Islet of Langerhans (tissue), 1 donor: ENCODE data around the gene ACOX3.
"Not testable (repeated sequence)": the region's sequence is repeated elsewhere in the genome, so short reads cannot be mapped to it uniquely, and the experiment has no call there.

Experiments
- FAIRE-seq: peaks from one replicate; lab custom pipeline; 2011; peaks lifted over from hg19 to GRCh38; lab: Jason Lieb, UNC

Gene ACOX3

GRCh38 chr4:8433136-8433535, 7.4 kb downstream of the ACOX3 start:
- no peak for FAIRE-seq

- FAIRE-seq, result no peak
These were observed 9.0 kb downstream of the ACOX3 start for GRCh38 chr4:8431553-8431952.

DNA sequence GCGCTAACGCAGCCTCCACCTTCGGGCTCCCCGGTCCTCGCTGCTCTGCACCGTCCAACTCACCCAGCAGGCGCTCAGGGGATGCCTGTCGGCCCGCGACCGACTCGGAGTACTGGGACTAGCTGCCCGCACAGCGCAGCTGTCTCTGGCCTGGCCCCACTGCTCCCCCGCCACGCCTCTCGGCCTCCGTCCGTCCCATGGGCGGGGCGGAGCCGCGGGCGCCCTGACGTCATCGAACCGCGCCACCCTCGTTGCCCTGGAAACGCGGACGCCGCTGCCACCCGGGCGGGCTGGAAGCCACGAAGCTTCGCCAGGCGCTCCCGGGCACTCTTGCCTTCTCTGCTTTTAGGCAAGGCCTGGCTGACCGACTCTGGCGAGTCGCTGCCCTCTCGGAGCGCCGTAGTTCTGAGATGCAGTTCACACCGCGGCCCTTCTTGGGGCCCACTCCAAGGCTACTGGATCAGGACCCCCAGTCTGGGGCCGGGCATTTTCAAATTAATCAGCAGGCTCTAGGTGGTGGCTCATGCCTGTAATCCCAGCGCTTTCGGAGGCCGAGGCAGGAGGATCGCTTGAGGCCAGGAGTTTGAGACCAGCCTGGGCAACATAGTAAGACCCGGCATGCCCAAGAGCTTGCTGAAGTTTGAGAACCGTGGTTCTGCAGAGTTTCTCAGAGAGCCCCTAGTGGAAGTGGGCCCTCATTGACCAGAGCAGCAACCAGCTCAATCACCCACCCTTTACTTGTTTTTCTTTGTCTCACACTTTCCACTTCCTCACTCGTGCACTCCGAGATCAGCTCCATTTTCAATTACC, 12.0 kb downstream of the ACOX3 start:
- no peak for FAIRE-seq

DNA sequence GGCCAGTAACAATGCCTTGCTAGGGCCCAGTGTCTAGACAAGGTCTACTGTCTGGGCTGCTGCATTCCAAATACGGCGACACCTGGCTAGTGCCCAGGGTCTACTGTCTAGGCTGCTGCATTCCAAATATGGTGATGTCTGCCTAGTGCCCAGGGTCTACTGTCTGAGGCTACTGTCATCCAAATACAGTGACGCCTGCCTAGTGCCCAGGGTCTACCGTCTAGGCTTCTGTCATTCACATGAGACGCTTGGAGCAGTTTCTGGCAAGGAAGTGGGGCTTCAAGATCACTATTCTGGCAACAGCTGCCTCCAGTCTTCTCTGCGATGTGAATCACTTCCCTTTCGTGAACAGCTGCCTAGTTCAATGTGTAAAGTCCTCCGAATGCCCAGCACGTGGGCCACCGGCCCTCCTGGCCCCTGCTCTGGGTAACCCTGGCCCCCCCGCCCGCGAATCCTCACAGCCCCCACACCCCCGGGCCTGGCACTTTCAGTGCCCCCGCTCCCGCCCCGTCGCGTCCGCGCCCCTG, 12.7 kb downstream of the ACOX3 start:
- FAIRE-seq, result no peak

DNA sequence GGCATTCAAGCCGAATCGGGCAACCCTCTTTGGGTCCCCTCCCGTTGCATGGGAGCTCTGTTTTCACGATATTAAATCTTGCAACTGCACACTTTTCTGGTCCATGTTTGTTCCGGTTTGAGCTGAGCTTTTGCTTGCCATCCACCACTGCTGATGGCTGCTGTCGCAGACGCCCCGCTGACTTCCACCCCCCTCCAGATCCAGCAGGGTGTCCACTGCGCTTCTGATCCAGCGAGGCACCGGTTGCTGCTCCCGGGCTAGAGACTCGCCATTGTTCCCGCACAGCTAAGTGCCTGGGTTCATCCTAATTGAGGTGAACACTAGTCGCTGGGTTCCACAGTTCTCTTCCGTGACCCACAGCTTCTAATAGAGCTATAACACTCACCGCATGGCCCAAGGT, 13.3 kb downstream of the ACOX3 start:
- no peak for FAIRE-seq

DNA sequence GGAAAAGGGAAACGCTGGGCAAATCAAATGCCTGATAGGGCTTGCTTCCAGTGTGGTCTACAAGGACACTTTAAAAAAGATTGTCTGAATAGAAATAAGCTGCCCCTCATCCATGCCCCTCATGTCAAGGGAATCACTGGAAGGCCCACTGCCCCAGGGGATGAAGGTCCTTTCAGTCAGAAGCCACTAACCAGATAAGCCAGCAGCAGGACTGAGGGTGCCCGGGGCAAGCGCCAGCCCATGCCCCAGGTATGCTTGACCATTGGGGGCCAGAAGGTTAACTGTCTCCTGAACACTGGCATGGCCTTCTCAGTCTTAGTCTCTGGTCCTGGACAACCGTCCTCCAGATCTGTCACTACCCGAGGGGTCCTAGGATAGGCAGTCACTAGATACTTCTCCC, 17.7 kb downstream of the ACOX3 start:
- FAIRE-seq, result no peak

- no peak for FAIRE-seq
These were observed 18.2 kb downstream of the ACOX3 start for GRCh38 chr4:8422327-8422726.

DNA sequence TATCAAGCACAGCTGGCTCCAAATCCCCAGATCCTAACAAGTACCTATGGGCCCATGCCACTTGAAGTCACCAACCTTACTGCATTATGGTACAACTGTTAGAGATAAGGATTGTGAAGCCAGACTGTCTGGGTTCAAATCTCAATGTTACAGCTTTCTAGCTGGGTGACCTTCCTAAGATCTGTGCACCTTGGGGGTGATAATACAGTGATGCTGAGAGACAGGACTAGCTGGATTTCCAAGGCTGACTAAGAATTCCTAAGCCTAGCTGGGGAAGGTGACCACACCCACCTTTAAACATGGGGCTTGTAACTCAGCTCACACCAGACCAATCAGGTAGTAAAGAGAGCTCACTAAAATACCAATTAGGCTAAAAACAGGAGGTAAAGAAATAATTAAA, 20.4 kb downstream of the ACOX3 start:
- not testable (repeated sequence) for FAIRE-seq

DNA sequence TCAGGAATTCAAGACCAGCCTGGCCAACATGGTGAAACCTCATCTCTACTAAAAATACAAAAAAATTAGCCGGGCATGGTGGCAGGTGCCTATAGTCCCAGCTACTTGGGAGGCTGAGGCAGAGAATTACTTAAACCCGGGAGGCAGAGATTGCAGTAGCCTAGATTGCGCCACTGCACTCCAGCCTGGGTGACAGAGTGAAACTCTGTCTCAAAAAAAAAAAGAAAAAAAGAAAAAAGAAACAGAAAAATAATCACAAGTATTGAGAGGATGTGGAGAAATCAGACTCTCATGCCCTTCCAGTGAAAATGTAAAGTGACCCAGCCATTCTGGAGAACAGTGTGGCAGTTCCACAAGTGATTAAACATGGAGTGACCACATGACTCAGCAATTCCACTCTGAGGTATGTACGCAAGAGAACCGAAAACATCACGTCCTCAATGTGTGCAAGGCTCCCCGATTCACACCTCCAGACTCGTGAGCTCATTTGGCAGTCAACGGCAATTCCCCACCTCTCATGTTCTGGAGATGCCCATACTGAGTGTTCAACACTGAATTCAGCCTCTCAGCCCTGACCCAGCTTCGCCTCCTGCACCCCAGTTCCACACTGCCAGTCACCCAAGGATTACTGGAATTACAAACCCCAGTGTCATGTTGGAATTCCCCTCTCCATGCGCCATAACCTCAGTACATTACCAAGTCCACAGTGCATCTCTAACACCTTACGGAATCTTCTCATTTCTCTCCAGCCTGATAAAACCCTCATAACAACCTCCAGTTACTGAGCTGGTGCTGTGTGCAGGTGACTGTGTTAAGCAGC, 21.1 kb downstream of the ACOX3 start:
- FAIRE-seq, result no peak

DNA sequence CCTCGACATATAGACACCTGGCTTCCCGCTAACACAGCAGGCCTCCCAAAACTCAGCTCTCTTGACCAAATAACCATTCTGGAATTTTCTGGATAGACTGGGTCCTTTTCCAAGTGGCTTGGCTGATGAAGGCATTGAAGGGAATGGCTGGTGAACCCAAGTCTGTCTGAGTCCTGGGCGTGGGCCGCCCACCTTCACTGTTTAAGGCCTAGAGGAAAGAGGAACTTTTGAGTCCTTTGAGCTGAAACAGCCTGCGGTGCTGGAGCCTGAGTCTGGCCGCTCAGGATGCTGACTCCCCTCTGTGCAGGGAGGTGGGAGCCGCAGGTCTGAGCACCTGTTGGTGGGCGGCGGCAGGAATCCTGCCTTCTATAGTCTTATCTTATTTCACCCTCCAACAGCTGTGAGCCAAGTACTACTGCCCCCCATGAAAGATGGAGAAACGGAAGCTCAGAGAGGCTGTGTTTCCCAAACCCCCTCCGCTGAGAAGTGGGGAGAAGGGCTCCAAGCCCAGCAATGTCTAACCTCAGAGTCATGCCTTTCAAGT, 23.4 kb downstream of the ACOX3 start:
- FAIRE-seq, result no peak

DNA sequence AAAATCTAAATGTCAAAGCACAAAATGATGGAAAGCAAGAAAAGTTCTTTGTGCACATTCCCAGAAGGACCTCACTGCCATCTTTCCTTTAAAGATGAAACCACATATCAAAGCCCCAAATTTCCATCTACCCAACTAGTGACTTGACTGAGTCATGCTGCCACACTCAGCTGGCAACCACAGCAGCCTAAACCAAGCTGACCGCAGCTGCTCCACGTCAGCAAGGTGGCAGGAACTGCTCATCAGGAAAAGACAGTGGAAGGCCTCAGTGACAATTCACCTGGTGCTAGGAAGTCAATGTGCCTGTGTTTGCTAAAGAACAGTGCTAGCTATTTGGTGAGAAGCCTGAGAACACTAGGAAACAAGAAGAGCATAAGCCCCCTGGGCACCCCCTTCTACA, 26.1 kb downstream of the ACOX3 start:
- no peak for FAIRE-seq

GRCh38 chr4:8412288-8412687, 28.2 kb downstream of the ACOX3 start:
- FAIRE-seq, result no peak

GRCh38 chr4:8411351-8412180, 29.0 kb downstream of the ACOX3 start:
- no peak for FAIRE-seq

GRCh38 chr4:8410641-8411271, 29.8 kb downstream of the ACOX3 start:
- no peak for FAIRE-seq

DNA sequence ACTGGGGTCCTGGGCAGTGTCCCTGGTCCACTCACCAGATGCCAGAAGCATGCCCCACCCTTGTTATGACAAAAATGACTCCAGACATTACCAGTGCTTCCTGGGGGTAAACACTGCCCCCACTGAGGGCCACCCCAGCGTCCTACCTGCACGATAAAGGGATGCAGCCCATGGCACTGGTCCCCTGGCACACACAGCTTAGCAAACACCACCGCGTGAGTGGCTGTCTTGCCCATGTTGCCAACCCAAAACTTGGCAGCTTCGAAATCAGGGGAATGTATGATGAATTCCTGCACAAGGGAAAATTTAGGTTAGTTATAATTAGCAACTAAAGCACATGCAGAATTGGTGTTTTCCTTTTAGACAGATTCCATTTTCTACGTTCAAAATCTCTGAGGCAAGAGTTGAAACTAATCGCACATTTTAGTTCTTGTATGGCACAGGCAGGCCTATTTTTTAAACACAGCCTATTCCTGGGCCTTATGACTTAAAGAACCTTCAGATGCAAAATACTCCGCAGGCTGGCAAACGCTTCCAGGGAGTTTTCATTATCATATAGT, 30.4 kb downstream of the ACOX3 start:
- FAIRE-seq, result no peak

DNA sequence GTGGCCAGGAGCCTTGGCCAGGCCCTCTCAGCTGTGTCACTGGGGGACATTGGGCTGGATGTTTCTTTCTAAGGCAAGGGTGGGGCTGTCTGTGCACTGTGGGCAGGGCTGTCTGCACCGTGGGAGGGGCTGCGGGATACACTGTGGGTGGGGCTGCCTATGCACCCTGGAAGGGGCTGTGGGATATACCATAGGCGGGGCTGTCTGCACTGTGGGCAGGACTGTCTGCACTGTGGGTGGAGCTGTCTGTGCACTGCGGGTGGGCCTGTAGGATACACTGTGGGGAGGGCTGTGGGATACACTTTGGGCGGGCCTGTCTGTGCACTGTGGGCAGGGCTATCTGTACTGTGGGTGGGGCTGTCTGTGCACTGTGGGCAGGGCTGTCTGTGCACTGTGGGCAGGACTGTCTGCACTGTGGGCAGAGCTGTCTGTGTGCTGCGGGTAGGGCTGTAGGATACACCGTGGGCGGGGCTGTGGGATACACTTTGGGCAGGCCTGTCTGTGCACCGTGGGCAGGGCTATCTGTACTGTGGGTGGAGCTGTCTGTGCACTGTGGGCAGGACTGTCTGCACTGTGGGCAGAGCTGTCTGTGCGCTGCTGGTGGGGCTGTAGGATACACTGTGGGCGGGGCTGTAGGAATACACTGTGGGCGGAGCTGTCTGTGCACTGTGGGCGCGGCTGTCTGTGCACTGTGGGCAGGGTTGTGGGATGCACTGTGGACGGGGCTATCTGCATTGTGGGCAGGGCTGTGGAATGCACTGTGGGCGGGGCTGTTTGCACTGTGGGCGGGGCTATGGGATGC, 31.1 kb downstream of the ACOX3 start:
- FAIRE-seq, result no peak

GRCh38 chr4:8407756-8408155, 32.8 kb downstream of the ACOX3 start:
- no peak for FAIRE-seq

GRCh38 chr4:8407316-8407715, 33.2 kb downstream of the ACOX3 start:
- FAIRE-seq, result no peak

DNA sequence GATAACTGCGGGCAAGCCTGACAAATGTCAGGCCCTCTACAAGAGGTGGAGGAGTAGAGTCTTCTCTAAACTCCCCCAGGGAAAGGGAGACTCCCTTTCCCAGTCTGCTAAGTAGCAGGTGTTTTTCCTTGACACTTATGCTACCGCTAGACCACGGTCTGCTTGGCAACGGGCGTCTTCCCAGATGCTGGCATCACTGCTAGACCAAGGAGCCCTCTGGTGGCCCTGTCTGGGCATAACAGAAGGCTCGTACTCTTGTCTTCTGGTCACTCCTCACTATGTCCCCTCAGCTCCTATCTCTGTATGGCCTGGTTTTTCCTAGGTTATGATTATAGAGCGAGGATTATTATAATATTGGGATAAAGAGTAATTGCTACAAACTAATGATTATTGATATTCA, 33.6 kb downstream of the ACOX3 start:
- FAIRE-seq, result not testable (repeated sequence)

- FAIRE-seq, result no peak
These were observed 35.0 kb downstream of the ACOX3 start for GRCh38 chr4:8405516-8405875.
